ENCODE data around the gene TMED1.

TMED1 gene

GRCh38 chr19:10876459-10877240 is 40.6 kb upstream of the TMED1 start:
- no peak overlapping the region for H3K27ac ChIP-seq
- TF ChIP-seq ZFX (IDR thresholded peaks at IDR 0.05; ENCODE audit: borderline replicate concordance) (no peak), CTCF (IDR thresholded peaks at IDR 0.05) (no peak)

- TF ChIP-seq CTCF (IDR thresholded peaks at IDR 0.05) (no peak), ZFX (IDR thresholded peaks at IDR 0.05; ENCODE audit: borderline replicate concordance) (no peak)
- no peak overlapping the region for H3K27ac ChIP-seq
Observed at GRCh38 chr19:10874024-10874423, 38.0 kb upstream of the TMED1 start.

- TF ChIP-seq CTCF (IDR thresholded peaks at IDR 0.05) (no peak), ZFX (IDR thresholded peaks at IDR 0.05; ENCODE audit: borderline replicate concordance) (no peak)
Observed at GRCh38 chr19:10872546-10873107, 36.6 kb upstream of the TMED1 start.

GRCh38 chr19:10871711-10872545 is 35.9 kb upstream of the TMED1 start:
- H3K27ac ChIP-seq = peak overlapping the region; percentile 71
- no peak for TF ChIP-seq CTCF (IDR thresholded peaks at IDR 0.05)
- no peak for TF ChIP-seq ZFX (IDR thresholded peaks at IDR 0.05; ENCODE audit: borderline replicate concordance)

More at GRCh38 chr19:10872546-10873107, 36.6 kb upstream of the TMED1 start:
- H3K27ac ChIP-seq = peak overlapping the region; percentile 71

GRCh38 chr19:10870955-10871603 is 35.1 kb upstream of the TMED1 start, which contains the start of gene CARM1:
CARM1 (plus strand) TSS chr19:10871553; CDS start chr19:10871703, 150 bp downstream.
- H3K27ac ChIP-seq = peak within 1 kb of the TSS; percentile 71
- TF ChIP-seq ZFX (IDR thresholded peaks at IDR 0.05; ENCODE audit: borderline replicate concordance) (no peak), CTCF (IDR thresholded peaks at IDR 0.05) (peak; percentile 92)

- no peak for TF ChIP-seq ZFX (IDR thresholded peaks at IDR 0.05; ENCODE audit: borderline replicate concordance)
- TF ChIP-seq CTCF (IDR thresholded peaks at IDR 0.05) = no peak
- H3K27ac ChIP-seq = peak overlapping the region; percentile 63
Observed at GRCh38 chr19:10870501-10870954, 34.5 kb upstream of the TMED1 start.

- H3K27ac ChIP-seq = peak overlapping the region; percentile 63
Observed at GRCh38 chr19:10869872-10870311, 33.9 kb upstream of the TMED1 start.
